ENCODE measurements around the gene PPL.

Gene PPL

GRCh38 chr16:4890686-4891085 is 46.3 kb downstream of the PPL start:
- no peak for DNase-seq (ENCODE audit: low read depth in 2 of 3, low spot score in 2 of 3)

- no peak for DNase-seq (ENCODE audit: low read depth in 2 of 3, low spot score in 2 of 3)
These were observed 46.9 kb downstream of the PPL start for GRCh38 chr16:4890026-4890425.

GRCh38 chr16:4888428-4889135 is 48.4 kb downstream of the PPL start:
- no peak for DNase-seq (ENCODE audit: low read depth in 2 of 3, low spot score in 2 of 3)

GRCh38 chr16:4886151-4886550 is 50.8 kb downstream of the PPL start:
- DNase-seq (ENCODE audit: low read depth in 2 of 3, low spot score in 2 of 3): no peak

- no peak for DNase-seq (ENCODE audit: low read depth in 2 of 3, low spot score in 2 of 3)
These were observed 51.7 kb downstream of the PPL start for GRCh38 chr16:4884972-4885874.

GRCh38 chr16:4884209-4884608 is 52.7 kb downstream of the PPL start:
- no peak for DNase-seq (ENCODE audit: low read depth in 2 of 3, low spot score in 2 of 3)

GRCh38 chr16:4883501-4883900 is 53.4 kb downstream of the PPL start:
- no peak for DNase-seq (ENCODE audit: low read depth in 2 of 3, low spot score in 2 of 3)

- no peak for DNase-seq (ENCODE audit: low read depth in 2 of 3, low spot score in 2 of 3)
These were observed 54.2 kb downstream of the PPL start for GRCh38 chr16:4882633-4883285.

GRCh38 chr16:4882000-4882632 is 54.8 kb downstream of the PPL start:
- no peak for DNase-seq (ENCODE audit: low read depth in 2 of 3, low spot score in 2 of 3)

GRCh38 chr16:4880006-4880580 is 56.9 kb downstream of the PPL start:
- DNase-seq (ENCODE audit: low read depth in 2 of 3, low spot score in 2 of 3): no peak

GRCh38 chr16:4879049-4879448 is 57.9 kb downstream of the PPL start:
- no peak for DNase-seq (ENCODE audit: low read depth in 2 of 3, low spot score in 2 of 3)

- no peak for DNase-seq (ENCODE audit: low read depth in 2 of 3, low spot score in 2 of 3)
These were observed 59.6 kb downstream of the PPL start for GRCh38 chr16:4877380-4877685.

GRCh38 chr16:4876646-4877379 is 60.1 kb downstream of the PPL start:
- DNase-seq (ENCODE audit: low read depth in 2 of 3, low spot score in 2 of 3): no peak

- no peak for DNase-seq (ENCODE audit: low read depth in 2 of 3, low spot score in 2 of 3)
These were observed 62.3 kb downstream of the PPL start for GRCh38 chr16:4874666-4875065.

- no peak for DNase-seq (ENCODE audit: low read depth in 2 of 3, low spot score in 2 of 3)
These were observed 63.9 kb downstream of the PPL start for GRCh38 chr16:4873091-4873490.

- DNase-seq (ENCODE audit: low read depth in 2 of 3, low spot score in 2 of 3): no peak
These were observed 65.9 kb downstream of the PPL start for GRCh38 chr16:4871071-4871470.

GRCh38 chr16:4870138-4870671 is 66.7 kb downstream of the PPL start:
- no peak for DNase-seq (ENCODE audit: low read depth in 2 of 3, low spot score in 2 of 3)

- DNase-seq (ENCODE audit: low read depth in 2 of 3, low spot score in 2 of 3): no peak
These were observed 67.7 kb downstream of the PPL start for GRCh38 chr16:4869147-4869805.

GRCh38 chr16:4868535-4868934 is 68.4 kb downstream of the PPL start:
- DNase-seq (ENCODE audit: low read depth in 2 of 3, low spot score in 2 of 3): no peak

GRCh38 chr16:4868026-4868425 is 68.9 kb downstream of the PPL start:
- DNase-seq (ENCODE audit: low read depth in 2 of 3, low spot score in 2 of 3): no peak
